CD14-positive monocyte (primary cell): ENCODE data around the gene KLHL20. TPM values are rescaled to one million over a fixed set of nuclear protein-coding genes. Genes with fewer than 3 reads are reported as not detected.

Experiments used
- DNase-seq, 3 donors: peaks; one replicate each; pipeline ENCODE4 v3.0.0-alpha.2; 2011 to 2022
- H2AFZ ChIP-seq: 2 replicates; pipeline ENCODE4 v1.6.0; 2012; ENCODE audit warnings: mild to moderate bottlenecking, low read depth, low read length, inconsistent platforms; ENCODE audit not compliant: insufficient read depth, poor library complexity, severe bottlenecking
- H3K27ac ChIP-seq, 2 donors: 1 replicate in 1 of 2; 2 replicates in 1 of 2; pipeline ENCODE4 v1.5.1; 2012 to 2013; ENCODE audit warnings: low read length in 2 of 2, control low read depth in 1 of 2, inconsistent platforms in 1 of 2, low read depth in 1 of 2, mild to moderate bottlenecking in 1 of 2
- H3K27me3 ChIP-seq, 2 donors: one replicate each; pipeline versions ENCODE4 v1.6.0 to v1.6.1; 2011 to 2013; ENCODE audit warnings: low read length in 2 of 2; ENCODE audit not compliant: control insufficient read depth in 2 of 2, insufficient read depth in 2 of 2
- H3K36me3 ChIP-seq, 2 donors: replicated peaks in 1 of 2; 1 replicate in 1 of 2; 2 replicates in 1 of 2; pipeline versions ENCODE4 v1.5.1 to v1.6.1; 2012 to 2013; ENCODE audit warnings: low read length in 2 of 2, control low read depth in 1 of 2, inconsistent platforms in 1 of 2, mild to moderate bottlenecking in 1 of 2; ENCODE audit not compliant: insufficient read depth in 2 of 2, control insufficient read depth in 1 of 2
- H3K4me1 ChIP-seq, 2 donors: 1 replicate in 1 of 2; 2 replicates in 1 of 2; pipeline versions ENCODE4 v1.5.1 to v1.6.1; 2012 to 2013; ENCODE audit warnings: low read length in 2 of 2, control low read depth in 1 of 2, inconsistent platforms in 1 of 2, mild to moderate bottlenecking in 1 of 2, moderate library complexity in 1 of 2; ENCODE audit not compliant: insufficient read depth in 2 of 2, control insufficient read depth in 1 of 2
- H3K4me2 ChIP-seq: replicated peaks from 2 replicates; pipeline ENCODE3; 2012; ENCODE audit warnings: low read length, moderate library complexity, mild to moderate bottlenecking; ENCODE audit not compliant: poor library complexity, severe bottlenecking; ENCODE audit errors: extremely low read depth
- H3K4me3 ChIP-seq, 3 experiments: fragments of 200-600 bp in 1 of 3; sonication (generic) in 1 of 3; replicated peaks in 1 of 3; 1 replicate in 2 of 3; 2 replicates in 1 of 3; pipeline ENCODE4 v1.5.1; 2011 to 2013; ENCODE audit warnings: low read length in 3 of 3, mild to moderate bottlenecking in 3 of 3, control low read depth in 2 of 3, low read depth in 2 of 3, inconsistent platforms in 1 of 3, moderate library complexity in 1 of 3
- H3K79me2 ChIP-seq: 2 replicates; pipeline ENCODE4 v1.6.0; 2012; ENCODE audit warnings: mild to moderate bottlenecking, control low read depth, inconsistent platforms, low read length, moderate library complexity; ENCODE audit not compliant: insufficient read depth
- H3K9ac ChIP-seq: 2 replicates; pipeline ENCODE4 v1.6.0; 2017; ENCODE audit warnings: low read length, mild to moderate bottlenecking; ENCODE audit not compliant: insufficient read depth, poor library complexity, severe bottlenecking
- H3K9me3 ChIP-seq, 2 donors: replicated peaks in 1 of 2; 1 replicate in 1 of 2; 2 replicates in 1 of 2; pipeline versions ENCODE4 v1.5.1 to v1.6.1; 2012 to 2013; ENCODE audit warnings: low read length in 2 of 2, control low read depth in 1 of 2; ENCODE audit not compliant: control insufficient read depth in 1 of 2, insufficient read depth in 1 of 2
- H4K20me1 ChIP-seq: 2 replicates; pipeline ENCODE4 v1.6.0; 2012; ENCODE audit warnings: mild to moderate bottlenecking, low read length, control low read depth, moderate library complexity; ENCODE audit not compliant: insufficient read depth
- H3K27ac Mint-ChIP-seq, 7 donors: one replicate each; pipeline ENCODE4 v1.8.0; 2020; ENCODE audit warnings: mild to moderate bottlenecking in 7 of 7, mixed read lengths in 7 of 7, moderate library complexity in 6 of 7, inconsistent platforms in 2 of 7
- H3K27me3 Mint-ChIP-seq, 3 donors: one replicate each; pipeline ENCODE4 v1.8.0; 2021 to 2022; ENCODE audit warnings: low read depth in 3 of 3, mild to moderate bottlenecking in 3 of 3, mixed read lengths in 3 of 3, moderate library complexity in 3 of 3, inconsistent platforms in 1 of 3
- H3K36me3 Mint-ChIP-seq, 2 donors: one replicate each; pipeline ENCODE4 v1.8.0; 2020; ENCODE audit warnings: mixed read lengths in 2 of 2, inconsistent platforms in 1 of 2, mild to moderate bottlenecking in 1 of 2
- H3K4me1 Mint-ChIP-seq: one replicate; pipeline ENCODE4 v1.8.0; 2020; ENCODE audit warnings: mild to moderate bottlenecking, mixed read lengths
- H3K4me3 Mint-ChIP-seq, 2 donors: one replicate each; pipeline ENCODE4 v1.8.0; 2020; ENCODE audit warnings: mild to moderate bottlenecking in 2 of 2, mixed read lengths in 2 of 2, moderate library complexity in 1 of 2
- H3K9me3 Mint-ChIP-seq, 7 donors: one replicate each; pipeline ENCODE4 v1.8.0; 2020 to 2022; ENCODE audit warnings: mixed read lengths in 7 of 7, mild to moderate bottlenecking in 6 of 7, moderate library complexity in 6 of 7, inconsistent platforms in 2 of 7
- WGBS: methylation state at CpG from one replicate; pipeline ENCODE4 v1.1.5; 2013; ENCODE audit warnings: missing lambda C conversion rate; ENCODE audit not compliant: insufficient coverage; 5-methylcytosine and 5-hydroxymethylcytosine counted together
- intact Hi-C, 2 donors: fragments of 100-400 bp; cut with micrococcal nuclease; formaldehyde crosslinking; loops; one replicate each; pipeline versions ENCODE4 v1.15.0 to v1.15.1; 2023
- polyA plus RNA-seq, 3 donors: library from polyadenylated mRNA; depleted of rRNA in 1 of 3; unstranded in 2 of 3; stranded (reverse) in 1 of 3; fragments of 300-500 nt in 2 of 3; fragments of >200 nt in 1 of 3; fragmentation: Illumina TruSeq in 2 of 3; gene quantifications; 1 replicate in 2 of 3; 2 replicates in 1 of 3; pipeline ENCODE4 v1.2.3, GENCODE V29; 2012 to 2021
- TF ChIP-seq, protein P1 (sequence below): fragments of 200-600 bp; IDR thresholded peaks from one replicate; pipeline ENCODE4 v1.8.0; 2022; ENCODE audit warnings: antibody characterized with exemption, mild to moderate bottlenecking

KLHL20 gene
- polyA plus RNA-seq, 3 donors: 6.5 to 9.4 (median 8.2) TPM

DNA sequence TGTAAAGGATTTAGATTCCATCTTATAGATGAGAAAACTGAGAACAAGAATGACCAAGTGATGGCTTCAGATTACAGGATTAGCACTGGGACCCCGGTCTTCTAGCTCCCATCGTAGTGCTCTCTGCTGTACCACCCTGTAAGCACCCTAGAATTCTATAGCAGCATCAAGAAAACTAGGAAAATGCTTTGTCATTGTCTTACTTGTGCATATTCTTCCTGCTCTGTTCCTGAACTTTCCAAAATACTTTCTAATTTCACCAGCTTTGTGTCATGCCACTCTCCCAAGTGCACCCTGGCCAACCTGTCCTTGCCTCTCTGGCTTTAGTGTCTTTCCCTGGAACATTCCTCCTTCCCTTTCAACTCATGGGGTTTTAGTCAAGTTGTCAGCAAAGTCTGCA, 6.0 kb upstream of the KLHL20 start:
- H3K4me3 ChIP-seq: no peak overlapping the region
- no peaks in the 10 kb centered on the region for H3K4me1 ChIP-seq
- H3K4me2 ChIP-seq: no peak overlapping the region
- no peaks in the 10 kb centered on the region for H3K36me3 ChIP-seq
- 70% methylated on average over 2 of the region's 2 CpGs for WGBS
- no peaks in the 10 kb centered on the region for H4K20me1 ChIP-seq
- intact Hi-C loops: no loop called here
- no peaks in the 10 kb centered on the region for H3K36me3 Mint-ChIP-seq
- TF ChIP-seq, protein P1, sequence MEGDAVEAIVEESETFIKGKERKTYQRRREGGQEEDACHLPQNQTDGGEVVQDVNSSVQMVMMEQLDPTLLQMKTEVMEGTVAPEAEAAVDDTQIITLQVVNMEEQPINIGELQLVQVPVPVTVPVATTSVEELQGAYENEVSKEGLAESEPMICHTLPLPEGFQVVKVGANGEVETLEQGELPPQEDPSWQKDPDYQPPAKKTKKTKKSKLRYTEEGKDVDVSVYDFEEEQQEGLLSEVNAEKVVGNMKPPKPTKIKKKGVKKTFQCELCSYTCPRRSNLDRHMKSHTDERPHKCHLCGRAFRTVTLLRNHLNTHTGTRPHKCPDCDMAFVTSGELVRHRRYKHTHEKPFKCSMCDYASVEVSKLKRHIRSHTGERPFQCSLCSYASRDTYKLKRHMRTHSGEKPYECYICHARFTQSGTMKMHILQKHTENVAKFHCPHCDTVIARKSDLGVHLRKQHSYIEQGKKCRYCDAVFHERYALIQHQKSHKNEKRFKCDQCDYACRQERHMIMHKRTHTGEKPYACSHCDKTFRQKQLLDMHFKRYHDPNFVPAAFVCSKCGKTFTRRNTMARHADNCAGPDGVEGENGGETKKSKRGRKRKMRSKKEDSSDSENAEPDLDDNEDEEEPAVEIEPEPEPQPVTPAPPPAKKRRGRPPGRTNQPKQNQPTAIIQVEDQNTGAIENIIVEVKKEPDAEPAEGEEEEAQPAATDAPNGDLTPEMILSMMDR: no peak
- DNase-seq: no peak
- no peak overlapping the region for H3K27ac ChIP-seq
- H3K4me3 Mint-ChIP-seq: no peak overlapping the region
- H3K27me3 Mint-ChIP-seq: peaks cover 8 to 33% (median 25%) of the 10 kb centered on the region in 3 donors
- H2AFZ ChIP-seq: peak overlapping the region; percentile 36
- no peaks in the 10 kb centered on the region for H3K9me3 ChIP-seq
- no peaks in the 10 kb centered on the region for H3K79me2 ChIP-seq
- peaks cover 0 to 4% (median 2%) of the 10 kb centered on the region in 7 donors for H3K9me3 Mint-ChIP-seq
- peaks cover 14 to 34% of the 10 kb centered on the region in 2 donors for H3K27me3 ChIP-seq
- H3K27ac Mint-ChIP-seq: no peak overlapping the region
- H3K9ac ChIP-seq: no peak overlapping the region
- H3K4me1 Mint-ChIP-seq: no peaks in the 10 kb centered on the region

DNA sequence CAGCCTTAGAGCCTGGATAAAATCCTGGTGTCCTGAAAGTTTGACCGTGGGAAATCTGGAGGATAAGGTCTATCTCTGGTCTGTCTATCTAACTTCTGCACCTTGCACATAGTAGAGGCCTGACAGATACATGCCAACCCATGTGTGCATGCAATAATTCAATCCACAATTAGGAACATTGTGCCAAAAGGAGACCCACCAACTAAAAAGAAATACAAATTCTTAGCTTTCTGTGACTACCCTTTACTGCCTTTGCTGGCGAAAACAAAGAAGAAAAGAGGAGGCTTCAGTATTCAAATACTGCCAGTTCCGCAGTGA, 381 bp upstream of the KLHL20 start:
- H3K27me3 ChIP-seq: peaks cover 14 to 28% of the 10 kb centered on the region in 2 donors
- H3K79me2 ChIP-seq: peaks cover 34% of the 10 kb centered on the region
- Mint-ChIP-seq H3K36me3 (peaks cover 4 to 17% of the 10 kb centered on the region in 2 donors), H3K27me3 (peaks cover 7 to 19% (median 16%) of the 10 kb centered on the region in 3 donors), H3K4me1 (peaks cover 18% of the 10 kb centered on the region), H3K4me3 (peak overlapping the region; percentile 94 to 99), H3K9me3 (peaks cover 0 to 11% (median 2%) of the 10 kb centered on the region in 7 donors), H3K27ac (peak overlapping the region; percentile 90 to 97 (median 96))
- 50% methylated on average over 2 of the region's 3 CpGs for WGBS
- H3K36me3 ChIP-seq: peaks cover 0 to 11% of the 10 kb centered on the region in 2 donors
- TF ChIP-seq, protein P1: no peak
- peak overlapping the region; percentile 77 for H3K9ac ChIP-seq
- DNase-seq: peak in 1 of 3 donors; percentile 4
- H3K4me1 ChIP-seq: peaks cover 4 to 17% of the 10 kb centered on the region in 2 donors
- H3K9me3 ChIP-seq: no peaks in the 10 kb centered on the region
- H3K4me2 ChIP-seq: peak overlapping the region; percentile 83
- H4K20me1 ChIP-seq: no peaks in the 10 kb centered on the region
- intact Hi-C loops: loop anchor here in 1 of 2 donors (10.0 kb wide), 1 partner anchor 280 kb away; no protein-coding TSS in a partner anchor
- H3K4me3 ChIP-seq: peak overlapping the region; percentile 74 to 97 (median 91)
- peak overlapping the region in 1 of 2 donors; percentile 91 for H3K27ac ChIP-seq
- H2AFZ ChIP-seq: peak overlapping the region; percentile 93
